ENCODE measurements around the gene KIF11. TPM values are rescaled to one million over a fixed set of nuclear protein-coding genes. Genes with fewer than 3 reads are reported as not detected.

Gene KIF11
- total and polyA plus RNA-seq, 9 of the 15 experiments (the other 6 are each of a cell fraction or from before 2014, with no cell fraction given): 11.3 to 54.4 (median 29.2) TPM

DNA sequence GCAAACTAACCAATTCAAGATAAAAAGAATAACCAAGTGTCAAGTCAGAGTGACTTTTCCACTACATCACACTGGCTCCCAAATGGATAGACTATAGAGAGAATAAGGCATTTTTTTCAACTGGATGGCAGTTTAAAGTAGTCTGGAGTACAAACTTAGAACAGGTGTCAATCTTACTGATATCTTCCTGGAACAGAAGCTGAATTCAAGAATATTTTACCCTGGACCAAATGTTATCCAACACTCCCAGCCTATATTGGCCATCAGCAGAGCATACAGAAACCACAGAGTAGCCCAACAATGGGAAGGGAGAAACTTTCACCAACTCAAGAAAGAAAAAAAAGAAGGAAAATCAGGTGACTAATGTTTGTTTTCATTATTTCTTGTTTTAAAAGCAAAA is 30.5 kb upstream of the KIF11 start:
- H3K9ac ChIP-seq (ENCODE audit: insufficient read depth in 1 of 2, low read depth in 2 of 2, low read length in 2 of 2): no peak overlapping the region

More for the DNA sequence above, 30.5 kb upstream of the KIF11 start:
- Histone ChIP-seq H3K27me3 (ENCODE audit: control insufficient read depth in 2 of 2, insufficient read depth in 2 of 2, low read length in 2 of 2) (no peaks in the 10 kb centered on the region), H3K27ac (ENCODE audit: extremely low read depth, low read depth, low read length) (no peak overlapping the region), H3K4me1 (replicated peaks in 1 of 2; ENCODE audit: control insufficient read depth in 2 of 2, insufficient read depth in 2 of 2, low read length in 2 of 2) (no peaks in the 10 kb centered on the region; a peak in 1 of 5 replicates), H3K4me3 (no peak overlapping the region), H3K79me2 (ENCODE audit: control insufficient read depth, insufficient read depth, low read length) (peaks cover 54% of the 10 kb centered on the region), H3K9me3 (replicated peaks; ENCODE audit: control insufficient read depth, insufficient read depth, low read depth, low read length) (no peaks in the 10 kb centered on the region), H3K36me3 (ENCODE audit: control insufficient read depth, insufficient read depth, low read length) (peaks cover 63% of the 10 kb centered on the region), H3K9me1 (ENCODE audit: control insufficient read depth, insufficient read depth, low read length) (no peaks in the 10 kb centered on the region), H2AFZ (ENCODE audit: low read depth, low read length) (no peak overlapping the region), H3K4me2 (ENCODE audit: insufficient read depth, low read length) (no peak overlapping the region), H4K20me1 (replicated peaks; ENCODE audit: control insufficient read depth, insufficient read depth, low read length) (no peaks in the 10 kb centered on the region)
- ChIA-PET CTCF (ENCODE audit: low intra/inter-chr PET ratio) (no interaction called here), POLR2A (interaction anchor here (0.6 to 1.4 kb wide), 2 partner anchors 9 to 541 kb away, joined by 3 to 4 read pairs; no protein-coding TSS in a partner anchor)
- peak in 2 of 4 experiments; percentile 16 for DNase-seq (ENCODE audit: extremely low read depth in 1 of 4, low spot score in 3 of 4)
- intact Hi-C loops (cut with micrococcal nuclease) (no loop called here), in situ Hi-C loops (cut with MboI) (no loop called here)
- no peak for TF ChIP-seq SRSF3 (IDR thresholded peaks at IDR 0.05; ENCODE audit: insufficient read depth, low read length)
- TF ChIP-seq NCOR1 (IDR thresholded peaks at IDR 0.05): peak; percentile 14; the same call in 1 of the 2 replicates
- TF ChIP-seq KAT8 (IDR thresholded peaks at IDR 0.05; ENCODE audit: low read depth): no peak
- no peak for TF ChIP-seq TARDBP (IDR thresholded peaks at IDR 0.05)
- peak; percentile 53 for TF ChIP-seq ARID1B (IDR thresholded peaks at IDR 0.05)
- TF ChIP-seq ATF1 (CRISPR knock-in tag; IDR thresholded peaks at IDR 0.05): no peak
- no peak for TF ChIP-seq ATF1 (tag; IDR thresholded peaks at IDR 0.05)
- TF ChIP-seq, protein P1, sequence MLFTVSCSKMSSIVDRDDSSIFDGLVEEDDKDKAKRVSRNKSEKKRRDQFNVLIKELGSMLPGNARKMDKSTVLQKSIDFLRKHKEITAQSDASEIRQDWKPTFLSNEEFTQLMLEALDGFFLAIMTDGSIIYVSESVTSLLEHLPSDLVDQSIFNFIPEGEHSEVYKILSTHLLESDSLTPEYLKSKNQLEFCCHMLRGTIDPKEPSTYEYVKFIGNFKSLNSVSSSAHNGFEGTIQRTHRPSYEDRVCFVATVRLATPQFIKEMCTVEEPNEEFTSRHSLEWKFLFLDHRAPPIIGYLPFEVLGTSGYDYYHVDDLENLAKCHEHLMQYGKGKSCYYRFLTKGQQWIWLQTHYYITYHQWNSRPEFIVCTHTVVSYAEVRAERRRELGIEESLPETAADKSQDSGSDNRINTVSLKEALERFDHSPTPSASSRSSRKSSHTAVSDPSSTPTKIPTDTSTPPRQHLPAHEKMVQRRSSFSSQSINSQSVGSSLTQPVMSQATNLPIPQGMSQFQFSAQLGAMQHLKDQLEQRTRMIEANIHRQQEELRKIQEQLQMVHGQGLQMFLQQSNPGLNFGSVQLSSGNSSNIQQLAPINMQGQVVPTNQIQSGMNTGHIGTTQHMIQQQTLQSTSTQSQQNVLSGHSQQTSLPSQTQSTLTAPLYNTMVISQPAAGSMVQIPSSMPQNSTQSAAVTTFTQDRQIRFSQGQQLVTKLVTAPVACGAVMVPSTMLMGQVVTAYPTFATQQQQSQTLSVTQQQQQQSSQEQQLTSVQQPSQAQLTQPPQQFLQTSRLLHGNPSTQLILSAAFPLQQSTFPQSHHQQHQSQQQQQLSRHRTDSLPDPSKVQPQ (CRISPR knock-in tag; IDR thresholded peaks at IDR 0.05; ENCODE audit: borderline replicate concordance): no peak
- no peak for TF ChIP-seq HDAC1 (IDR thresholded peaks at IDR 0.05)
- TF ChIP-seq CBFA2T2 (conservative IDR thresholded peaks at IDR 0.05): peak; percentile 31; the same call in 1 of the 2 replicates
- peak; percentile 60; the same call in 1 of the 2 replicates for TF ChIP-seq CBFA2T3 (IDR thresholded peaks at IDR 0.05)
- TF ChIP-seq SREBF2 (CRISPR knock-in tag; IDR thresholded peaks at IDR 0.05): no peak
- TF ChIP-seq TAL1 (IDR thresholded peaks at IDR 0.05): peak; percentile 59
- TF ChIP-seq TCF3 (CRISPR knock-in tag; IDR thresholded peaks at IDR 0.05): peak; percentile 71
- TF ChIP-seq, protein P2, sequence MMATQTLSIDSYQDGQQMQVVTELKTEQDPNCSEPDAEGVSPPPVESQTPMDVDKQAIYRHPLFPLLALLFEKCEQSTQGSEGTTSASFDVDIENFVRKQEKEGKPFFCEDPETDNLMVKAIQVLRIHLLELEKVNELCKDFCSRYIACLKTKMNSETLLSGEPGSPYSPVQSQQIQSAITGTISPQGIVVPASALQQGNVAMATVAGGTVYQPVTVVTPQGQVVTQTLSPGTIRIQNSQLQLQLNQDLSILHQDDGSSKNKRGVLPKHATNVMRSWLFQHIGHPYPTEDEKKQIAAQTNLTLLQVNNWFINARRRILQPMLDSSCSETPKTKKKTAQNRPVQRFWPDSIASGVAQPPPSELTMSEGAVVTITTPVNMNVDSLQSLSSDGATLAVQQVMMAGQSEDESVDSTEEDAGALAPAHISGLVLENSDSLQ (IDR thresholded peaks at IDR 0.05): peak; percentile 62
- no peak for TF ChIP-seq KDM5B (IDR thresholded peaks at IDR 0.05; ENCODE audit: insufficient replicate concordance, low read depth, low read length)
- no peak for TF ChIP-seq POLR2AphosphoS2 (IDR thresholded peaks at IDR 0.05; ENCODE audit: low read length)
- TF ChIP-seq PPARD (CRISPR knock-in tag; IDR thresholded peaks at IDR 0.05): no peak
- TF ChIP-seq RBBP5 (IDR thresholded peaks at IDR 0.05; ENCODE audit: borderline replicate concordance, insufficient read depth, low read length, poor library complexity, severe bottlenecking): no peak
- TF ChIP-seq TGIF2 (CRISPR knock-in tag; IDR thresholded peaks at IDR 0.05): no peak
- no peak for TF ChIP-seq ZBTB17 (CRISPR knock-in tag; IDR thresholded peaks at IDR 0.05)
- peak; percentile 13; the same call in 1 of the 2 replicates for TF ChIP-seq TEAD4 (IDR thresholded peaks at IDR 0.05; ENCODE audit: low read length)
- TF ChIP-seq TEAD4 (CRISPR knock-in tag; IDR thresholded peaks at IDR 0.05; ENCODE audit: borderline replicate concordance): no peak
- 0 out of 2 replicates have a peak, but pooled peaks have one; percentile 13 for TF ChIP-seq MTA2 (IDR thresholded peaks at IDR 0.05; ENCODE audit: low read depth)
- ATAC-seq: no peak
- BruUV-seq (replicated peaks): no TSS peak
- FAIRE-seq: no peak

Data from K562 (cell line).